HEK293 (cell line): ENCODE measurements around the gene PHF14.

Experiments used
- CTCF ChIA-PET: fragments of 350-600 bp; formaldehyde crosslinking; extraction: SDS; loops from one replicate; lab custom pipeline; 2021; ENCODE audit warnings: antibody characterized with exemption; lab: Yijun Ruan, JAX
- POLR2A ChIA-PET: fragments of 300-600 bp; formaldehyde crosslinking; extraction: SDS; loops from one replicate; lab custom pipeline; 2020; ENCODE audit warnings: antibody characterized with exemption, inconsistent platforms; lab: Yijun Ruan, JAX
- H3K27ac ChIP-seq: fragments of 200-500 bp; sonication (Bioruptor generic); 2 replicates; pipeline ENCODE4 v1.5.1; 2014; ENCODE audit warnings: low read depth, low read length, control low read depth, inconsistent platforms; ENCODE audit errors: extremely low read depth
- H3K36me3 ChIP-seq, 2 experiments: fragments of 200-500 bp in 1 of 2; sonication (Bioruptor generic) in 1 of 2; 1 replicate in 1 of 2; 2 replicates in 1 of 2; pipeline ENCODE4 v1.5.1; 2014 to 2017; ENCODE audit warnings: inconsistent platforms in 2 of 2, low read length in 2 of 2; ENCODE audit not compliant: control insufficient read depth in 2 of 2, insufficient read depth in 1 of 2
- H3K4me1 ChIP-seq: fragments of 200-500 bp; sonication (Bioruptor generic); 2 replicates; pipeline ENCODE4 v1.5.1; 2014; ENCODE audit warnings: mild to moderate bottlenecking, low read length, inconsistent platforms; ENCODE audit not compliant: control insufficient read depth, insufficient read depth
- H3K4me3 ChIP-seq: 2 replicates; pipeline ENCODE4 v1.5.1; 2011; ENCODE audit warnings: low read depth, mild to moderate bottlenecking, control low read depth, low read length, moderate library complexity
- H3K9me3 ChIP-seq: fragments of 200-500 bp; sonication (Bioruptor generic); 2 replicates; pipeline ENCODE4 v1.5.1; 2014; ENCODE audit warnings: low read depth, low read length, inconsistent platforms; ENCODE audit not compliant: control insufficient read depth, insufficient read depth
- BCL11B ChIP-seq: fragments of 450-650 bp; formaldehyde crosslinking; IDR thresholded peaks from 2 replicates; pipeline ENCODE4 v1.5.1; 2016; ENCODE audit warnings: low read depth, missing biosample characterization, missing genetic modification characterization
- KLF9 ChIP-seq: fragments of 450-650 bp; formaldehyde crosslinking; IDR thresholded peaks from 2 replicates; pipeline ENCODE4 v1.5.1; 2016; ENCODE audit warnings: missing biosample characterization, missing genetic modification characterization, low read depth
- OSR2 ChIP-seq: fragments of 450-650 bp; formaldehyde crosslinking; IDR thresholded peaks from 2 replicates; pipeline ENCODE4 v1.5.1; 2016; ENCODE audit warnings: missing biosample characterization, missing genetic modification characterization
- SP3 ChIP-seq: fragments of 450-650 bp; formaldehyde crosslinking; IDR thresholded peaks from 2 replicates; pipeline ENCODE4 v1.5.1; 2016; ENCODE audit warnings: missing biosample characterization, missing genetic modification characterization
- TRIM28 ChIP-seq: IDR thresholded peaks from 2 replicates; pipeline ENCODE4 v1.6.1; 2011; ENCODE audit warnings: low read length, control low read depth, borderline replicate concordance
- ZBTB7A ChIP-seq: fragments of 450-650 bp; formaldehyde crosslinking; IDR thresholded peaks from 2 replicates; pipeline ENCODE4 v1.5.1; 2016; ENCODE audit warnings: low read depth, missing biosample characterization, missing genetic modification characterization
- ZEB2 ChIP-seq: fragments of 450-650 bp; formaldehyde crosslinking; IDR thresholded peaks from 2 replicates; pipeline ENCODE4 v1.5.1; 2016; ENCODE audit warnings: missing biosample characterization, missing genetic modification characterization
- ZFP37 ChIP-seq: fragments of 450-650 bp; formaldehyde crosslinking; IDR thresholded peaks from 2 replicates; pipeline ENCODE4 v1.5.1; 2016; ENCODE audit warnings: missing biosample characterization, missing genetic modification characterization
- ZNF202 ChIP-seq: fragments of 450-650 bp; formaldehyde crosslinking; IDR thresholded peaks from 2 replicates; pipeline ENCODE4 v1.5.1; 2016; ENCODE audit warnings: missing biosample characterization, missing genetic modification characterization, borderline replicate concordance
- ZNF248 ChIP-seq: fragments of 450-650 bp; formaldehyde crosslinking; IDR thresholded peaks from 2 replicates; pipeline ENCODE4 v1.5.1; 2017; ENCODE audit warnings: missing biosample characterization, missing genetic modification characterization
- ZNF433 ChIP-seq: fragments of 450-650 bp; formaldehyde crosslinking; IDR thresholded peaks from 2 replicates; pipeline ENCODE4 v1.5.1; 2016; ENCODE audit warnings: missing biosample characterization, missing genetic modification characterization, low read depth
- ZNF514 ChIP-seq: fragments of 450-650 bp; formaldehyde crosslinking; IDR thresholded peaks from 2 replicates; pipeline ENCODE4 v1.5.1; 2016; ENCODE audit warnings: missing biosample characterization, missing genetic modification characterization
- ZNF664 ChIP-seq: fragments of 450-650 bp; formaldehyde crosslinking; IDR thresholded peaks from 2 replicates; pipeline ENCODE4 v1.5.1; 2016; ENCODE audit warnings: missing biosample characterization, missing genetic modification characterization
- TF ChIP-seq, protein P1 (sequence below): fragments of 450-650 bp; formaldehyde crosslinking; IDR thresholded peaks from 2 replicates; pipeline ENCODE4 v1.5.1; 2016; ENCODE audit warnings: missing biosample characterization, missing genetic modification characterization
- TF ChIP-seq, protein P2 (sequence below): fragments of 450-650 bp; formaldehyde crosslinking; IDR thresholded peaks from 2 replicates; pipeline ENCODE4 v1.5.1; 2016; ENCODE audit warnings: missing biosample characterization, missing genetic modification characterization
- TF ChIP-seq, protein P3 (sequence below): fragments of 450-650 bp; formaldehyde crosslinking; IDR thresholded peaks from 2 replicates; pipeline ENCODE4 v1.5.1; 2016; ENCODE audit warnings: missing biosample characterization, missing genetic modification characterization, low read depth
- TF ChIP-seq, protein P4 (sequence below): fragments of 450-650 bp; formaldehyde crosslinking; IDR thresholded peaks from 2 replicates; pipeline ENCODE4 v1.5.1; 2016; ENCODE audit warnings: missing biosample characterization, missing genetic modification characterization
- TF ChIP-seq, protein P5 (sequence below): fragments of 450-650 bp; formaldehyde crosslinking; IDR thresholded peaks from 2 replicates; pipeline ENCODE4 v1.5.1; 2017; ENCODE audit warnings: missing biosample characterization, missing genetic modification characterization

The PHF14 gene

DNA sequence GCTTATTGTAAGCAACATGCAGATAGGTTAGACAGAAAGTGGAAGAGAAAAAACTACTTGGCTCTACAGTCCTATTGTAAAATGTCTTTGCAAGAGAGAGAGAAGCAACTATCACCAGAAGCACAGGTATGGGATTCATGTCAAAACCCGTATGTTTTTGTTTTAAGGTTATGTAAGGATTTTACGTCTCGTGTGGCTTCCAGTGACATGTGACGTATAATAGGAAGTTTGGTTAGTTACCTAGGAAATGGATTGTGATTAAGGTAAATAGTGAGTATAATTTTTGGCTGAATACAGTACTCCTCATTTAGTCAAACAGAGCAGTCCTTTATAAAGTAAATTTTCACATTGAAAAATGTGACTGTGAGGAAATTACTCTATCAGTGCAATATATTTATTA lies 62.0 kb downstream of the PHF14 start:
- Histone ChIP-seq H3K36me3 (peaks cover 4 to 11% of the 10 kb centered on the region in 2 experiments), H3K9me3 (no peaks in the 10 kb centered on the region), H3K27ac (no peak overlapping the region), H3K4me1 (no peaks in the 10 kb centered on the region), H3K4me3 (no peak overlapping the region)
- CTCF ChIA-PET: no interaction called here
- POLR2A ChIA-PET: no interaction called here
- TF ChIP-seq OSR2 (tag by site-specific recombination) (no peak), ZFP37 (tag by site-specific recombination) (no peak), BCL11B (no peak), SP3 (no peak), ZNF202 (no peak), ZEB2 (tag by site-specific recombination) (no peak), ZBTB7A (tag by site-specific recombination) (no peak), ZNF248 (tag by site-specific recombination) (no peak), TRIM28 (no peak), ZNF664 (tag by site-specific recombination) (no peak), ZNF433 (no peak), KLF9 (tag by site-specific recombination) (no peak), ZNF514 (tag by site-specific recombination) (no peak)
- TF ChIP-seq, protein P1, sequence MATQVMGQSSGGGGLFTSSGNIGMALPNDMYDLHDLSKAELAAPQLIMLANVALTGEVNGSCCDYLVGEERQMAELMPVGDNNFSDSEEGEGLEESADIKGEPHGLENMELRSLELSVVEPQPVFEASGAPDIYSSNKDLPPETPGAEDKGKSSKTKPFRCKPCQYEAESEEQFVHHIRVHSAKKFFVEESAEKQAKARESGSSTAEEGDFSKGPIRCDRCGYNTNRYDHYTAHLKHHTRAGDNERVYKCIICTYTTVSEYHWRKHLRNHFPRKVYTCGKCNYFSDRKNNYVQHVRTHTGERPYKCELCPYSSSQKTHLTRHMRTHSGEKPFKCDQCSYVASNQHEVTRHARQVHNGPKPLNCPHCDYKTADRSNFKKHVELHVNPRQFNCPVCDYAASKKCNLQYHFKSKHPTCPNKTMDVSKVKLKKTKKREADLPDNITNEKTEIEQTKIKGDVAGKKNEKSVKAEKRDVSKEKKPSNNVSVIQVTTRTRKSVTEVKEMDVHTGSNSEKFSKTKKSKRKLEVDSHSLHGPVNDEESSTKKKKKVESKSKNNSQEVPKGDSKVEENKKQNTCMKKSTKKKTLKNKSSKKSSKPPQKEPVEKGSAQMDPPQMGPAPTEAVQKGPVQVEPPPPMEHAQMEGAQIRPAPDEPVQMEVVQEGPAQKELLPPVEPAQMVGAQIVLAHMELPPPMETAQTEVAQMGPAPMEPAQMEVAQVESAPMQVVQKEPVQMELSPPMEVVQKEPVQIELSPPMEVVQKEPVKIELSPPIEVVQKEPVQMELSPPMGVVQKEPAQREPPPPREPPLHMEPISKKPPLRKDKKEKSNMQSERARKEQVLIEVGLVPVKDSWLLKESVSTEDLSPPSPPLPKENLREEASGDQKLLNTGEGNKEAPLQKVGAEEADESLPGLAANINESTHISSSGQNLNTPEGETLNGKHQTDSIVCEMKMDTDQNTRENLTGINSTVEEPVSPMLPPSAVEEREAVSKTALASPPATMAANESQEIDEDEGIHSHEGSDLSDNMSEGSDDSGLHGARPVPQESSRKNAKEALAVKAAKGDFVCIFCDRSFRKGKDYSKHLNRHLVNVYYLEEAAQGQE (tag by site-specific recombination): no peak
- TF ChIP-seq, protein P2, sequence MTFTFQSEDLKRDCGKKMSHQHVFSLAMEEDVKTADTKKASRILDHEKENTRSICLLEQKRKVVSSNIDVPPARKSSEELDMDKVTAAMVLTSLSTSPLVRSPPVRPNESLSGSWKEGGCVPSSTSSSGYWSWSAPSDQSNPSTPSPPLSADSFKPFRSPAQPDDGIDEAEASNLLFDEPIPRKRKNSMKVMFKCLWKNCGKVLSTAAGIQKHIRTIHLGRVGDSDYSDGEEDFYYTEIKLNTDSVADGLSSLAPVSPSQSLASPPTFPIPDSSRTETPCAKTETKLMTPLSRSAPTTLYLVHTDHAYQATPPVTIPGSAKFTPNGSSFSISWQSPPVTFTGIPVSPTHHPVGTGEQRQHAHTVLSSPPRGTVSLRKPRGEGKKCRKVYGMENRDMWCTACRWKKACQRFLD (tag by site-specific recombination): no peak
- TF ChIP-seq, protein P3, sequence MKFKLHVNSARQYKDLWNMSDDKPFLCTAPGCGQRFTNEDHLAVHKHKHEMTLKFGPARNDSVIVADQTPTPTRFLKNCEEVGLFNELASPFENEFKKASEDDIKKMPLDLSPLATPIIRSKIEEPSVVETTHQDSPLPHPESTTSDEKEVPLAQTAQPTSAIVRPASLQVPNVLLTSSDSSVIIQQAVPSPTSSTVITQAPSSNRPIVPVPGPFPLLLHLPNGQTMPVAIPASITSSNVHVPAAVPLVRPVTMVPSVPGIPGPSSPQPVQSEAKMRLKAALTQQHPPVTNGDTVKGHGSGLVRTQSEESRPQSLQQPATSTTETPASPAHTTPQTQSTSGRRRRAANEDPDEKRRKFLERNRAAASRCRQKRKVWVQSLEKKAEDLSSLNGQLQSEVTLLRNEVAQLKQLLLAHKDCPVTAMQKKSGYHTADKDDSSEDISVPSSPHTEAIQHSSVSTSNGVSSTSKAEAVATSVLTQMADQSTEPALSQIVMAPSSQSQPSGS: no peak
- TF ChIP-seq, protein P4, sequence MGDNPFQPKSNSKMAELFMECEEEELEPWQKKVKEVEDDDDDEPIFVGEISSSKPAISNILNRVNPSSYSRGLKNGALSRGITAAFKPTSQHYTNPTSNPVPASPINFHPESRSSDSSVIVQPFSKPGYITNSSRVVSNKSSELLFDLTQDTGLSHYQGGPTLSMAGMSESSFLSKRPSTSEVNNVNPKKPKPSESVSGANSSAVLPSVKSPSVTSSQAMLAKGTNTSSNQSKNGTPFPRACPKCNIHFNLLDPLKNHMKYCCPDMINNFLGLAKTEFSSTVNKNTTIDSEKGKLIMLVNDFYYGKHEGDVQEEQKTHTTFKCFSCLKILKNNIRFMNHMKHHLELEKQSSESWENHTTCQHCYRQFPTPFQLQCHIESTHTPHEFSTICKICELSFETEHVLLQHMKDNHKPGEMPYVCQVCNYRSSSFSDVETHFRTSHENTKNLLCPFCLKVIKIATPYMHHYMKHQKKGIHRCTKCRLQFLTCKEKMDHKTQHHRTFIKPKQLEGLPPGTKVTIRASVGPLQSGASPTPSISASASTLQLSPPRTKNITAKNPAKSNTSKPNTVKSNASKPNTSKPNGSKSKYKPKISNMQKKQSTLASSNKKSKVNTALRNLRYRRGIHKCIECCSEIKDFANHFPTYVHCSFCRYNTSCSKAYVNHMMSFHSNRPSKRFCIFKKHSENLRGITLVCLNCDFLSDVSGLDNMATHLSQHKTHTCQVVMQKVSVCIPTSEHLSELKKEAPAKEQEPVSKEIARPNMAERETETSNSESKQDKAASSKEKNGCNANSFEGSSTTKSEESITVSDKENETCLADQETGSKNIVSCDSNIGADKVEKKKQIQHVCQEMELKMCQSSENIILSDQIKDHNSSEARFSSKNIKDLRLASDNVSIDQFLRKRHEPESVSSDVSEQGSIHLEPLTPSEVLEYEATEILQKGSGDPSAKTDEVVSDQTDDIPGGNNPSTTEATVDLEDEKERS (tag by site-specific recombination): no peak
- TF ChIP-seq, protein P5, sequence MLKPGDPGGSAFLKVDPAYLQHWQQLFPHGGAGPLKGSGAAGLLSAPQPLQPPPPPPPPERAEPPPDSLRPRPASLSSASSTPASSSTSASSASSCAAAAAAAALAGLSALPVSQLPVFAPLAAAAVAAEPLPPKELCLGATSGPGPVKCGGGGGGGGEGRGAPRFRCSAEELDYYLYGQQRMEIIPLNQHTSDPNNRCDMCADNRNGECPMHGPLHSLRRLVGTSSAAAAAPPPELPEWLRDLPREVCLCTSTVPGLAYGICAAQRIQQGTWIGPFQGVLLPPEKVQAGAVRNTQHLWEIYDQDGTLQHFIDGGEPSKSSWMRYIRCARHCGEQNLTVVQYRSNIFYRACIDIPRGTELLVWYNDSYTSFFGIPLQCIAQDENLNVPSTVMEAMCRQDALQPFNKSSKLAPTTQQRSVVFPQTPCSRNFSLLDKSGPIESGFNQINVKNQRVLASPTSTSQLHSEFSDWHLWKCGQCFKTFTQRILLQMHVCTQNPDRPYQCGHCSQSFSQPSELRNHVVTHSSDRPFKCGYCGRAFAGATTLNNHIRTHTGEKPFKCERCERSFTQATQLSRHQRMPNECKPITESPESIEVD: no peak
- TF ChIP-seq, all 188 proteins: peak for 0
